K562 (cell line): ENCODE results near the gene PLPP7. TPM values are rescaled to one million over a fixed set of nuclear protein-coding genes. Genes with fewer than 3 reads are reported as not detected.

Source experiments
- ATAC-seq: fragments of 200-7000 bp; cut with Tn5 transposase; 3 replicates; pipeline ENCODE4 v1.9.1; 2020; ENCODE audit warnings: moderate library complexity
- BruUV-seq: library from RNA; stranded (reverse); fragments of 400-500 nt; replicated peaks from 2 replicates; lab custom pipeline; 2021; lab: Mats Ljungman, UMichigan
- CTCF ChIA-PET: fragments of 300-600 bp; formaldehyde crosslinking; extraction: SDS; loops from one replicate; lab custom pipeline; 2021; ENCODE audit warnings: low intra/inter-chr PET ratio; lab: Yijun Ruan, JAX
- POLR2A ChIA-PET: fragments of 300-600, 350-650 bp; sonication (Branson Sonifier 250); formaldehyde crosslinking; extraction: SDS; loops from one replicate; lab custom pipeline; 2021; ENCODE audit warnings: antibody characterized with exemption, inconsistent platforms; lab: Yijun Ruan, JAX
- DNase-seq, 4 experiments: peaks; one replicate each; pipeline versions ENCODE4 v3.0.0 to v3.0.0-alpha.2; 2011 to 2018; ENCODE audit warnings: low spot score in 3 of 4, mixed read lengths in 3 of 4; ENCODE audit errors: extremely low read depth in 1 of 4
- FAIRE-seq: peaks from 2 replicates; lab custom pipeline; 2011; peaks lifted over from hg19 to GRCh38; lab: Jason Lieb, UNC
- H2AFZ ChIP-seq: 2 replicates; pipeline ENCODE4 v1.6.0; 2011; ENCODE audit warnings: low read depth, low read length, control low read depth, inconsistent platforms
- H3K27ac ChIP-seq: fragments of 200-600 bp; 3 replicates; pipeline ENCODE4 v1.8.0; 2011; ENCODE audit warnings: low read depth, mild to moderate bottlenecking, control low read depth, inconsistent platforms, low read length, moderate library complexity, mixed read lengths; ENCODE audit errors: extremely low read depth
- H3K27me3 ChIP-seq, 2 experiments: fragments of 300-600 bp in 1 of 2; 2 replicates in 1 of 2; 3 replicates in 1 of 2; pipeline versions ENCODE4 v1.6.0 to v1.8.0; 2011; ENCODE audit warnings: inconsistent platforms in 2 of 2, low read length in 2 of 2, mild to moderate bottlenecking in 1 of 2, mixed read lengths in 1 of 2, moderate library complexity in 1 of 2; ENCODE audit not compliant: control insufficient read depth in 2 of 2, insufficient read depth in 2 of 2
- H3K36me3 ChIP-seq: fragments of 300-600 bp; 3 replicates; pipeline ENCODE4 v1.8.0; 2011; ENCODE audit warnings: mild to moderate bottlenecking, low read length, inconsistent platforms; ENCODE audit not compliant: control insufficient read depth, insufficient read depth
- H3K4me1 ChIP-seq, 2 experiments: fragments of 200-600 bp in 1 of 2; replicated peaks in 1 of 2; 2 replicates in 1 of 2; 3 replicates in 1 of 2; pipeline versions ENCODE4 v1.5.1 to v1.8.0; 2011; ENCODE audit warnings: inconsistent platforms in 2 of 2, low read length in 2 of 2, mild to moderate bottlenecking in 1 of 2, mixed read lengths in 1 of 2, moderate library complexity in 1 of 2; ENCODE audit not compliant: control insufficient read depth in 2 of 2, insufficient read depth in 2 of 2
- H3K4me2 ChIP-seq: 2 replicates; pipeline ENCODE4 v1.6.1; 2011; ENCODE audit warnings: low read length, control low read depth, inconsistent platforms, mixed read lengths; ENCODE audit not compliant: insufficient read depth
- H3K4me3 ChIP-seq: fragments of 200-600 bp; sonication (generic), shearing (Covaris generic); 2 replicates; pipeline ENCODE4 v1.5.1; 2016; ENCODE audit warnings: control low read depth, inconsistent platforms
- H3K79me2 ChIP-seq: fragments of 200-600 bp; 3 replicates; pipeline ENCODE4 v1.8.0; 2011; ENCODE audit warnings: low read length, inconsistent platforms; ENCODE audit not compliant: control insufficient read depth, insufficient read depth
- H3K9ac ChIP-seq, 2 experiments: 2 replicates each; pipeline versions ENCODE4 v1.6.0 to v1.6.1; 2011; ENCODE audit warnings: low read depth in 2 of 2, low read length in 2 of 2, control low read depth in 1 of 2, inconsistent platforms in 1 of 2, mild to moderate bottlenecking in 1 of 2, mixed read lengths in 1 of 2; ENCODE audit not compliant: insufficient read depth in 1 of 2
- H3K9me1 ChIP-seq: one replicate; pipeline ENCODE4 v1.6.0; 2011; ENCODE audit warnings: inconsistent platforms, mild to moderate bottlenecking, low read length, moderate library complexity; ENCODE audit not compliant: control insufficient read depth, insufficient read depth
- H3K9me3 ChIP-seq: replicated peaks from 2 replicates; pipeline ENCODE4 v1.5.1; 2011; ENCODE audit warnings: low read depth, low read length, inconsistent platforms; ENCODE audit not compliant: control insufficient read depth, insufficient read depth
- H4K20me1 ChIP-seq: replicated peaks from 2 replicates; pipeline ENCODE4 v1.6.1; 2011; ENCODE audit warnings: low read length, inconsistent platforms, mixed read lengths; ENCODE audit not compliant: control insufficient read depth, insufficient read depth
- FOXO4 ChIP-seq: fragments of 450-650 bp; formaldehyde crosslinking; IDR thresholded peaks from 2 replicates; pipeline ENCODE4 v1.4.0; 2020; ENCODE audit warnings: mild to moderate bottlenecking, moderate library complexity
- FOXP1 ChIP-seq: sonication (generic); formaldehyde crosslinking; IDR thresholded peaks from 2 replicates; pipeline ENCODE4 v1.8.0; 2022; ENCODE audit warnings: mild to moderate bottlenecking, missing genetic modification reagents
- HEY1 ChIP-seq: fragments of 250-450 bp; sonication (Bioruptor Pico); IDR thresholded peaks from 2 replicates; pipeline ENCODE4 v1.5.0; 2020; ENCODE audit warnings: mild to moderate bottlenecking, moderate library complexity, borderline replicate concordance
- HNRNPL ChIP-seq: fragments of 200-400 bp; formaldehyde crosslinking; IDR thresholded peaks from 2 replicates; pipeline ENCODE4 v1.6.1; 2017; ENCODE audit warnings: low read depth, mild to moderate bottlenecking, low read length
- KLF1 ChIP-seq: fragments of 450-650 bp; IDR thresholded peaks from 2 replicates; pipeline ENCODE4 v1.6.1; 2016; ENCODE audit warnings: missing genetic modification characterization, missing compliant biosample characterization
- NCOR1 ChIP-seq: fragments of 450-650 bp; IDR thresholded peaks from 2 replicates; pipeline ENCODE4 v1.6.1; 2016; ENCODE audit warnings: mild to moderate bottlenecking, moderate library complexity
- PCBP1 ChIP-seq: fragments of 200-400 bp; formaldehyde crosslinking; IDR thresholded peaks from 2 replicates; pipeline ENCODE4 v1.6.1; 2018; ENCODE audit warnings: mild to moderate bottlenecking, low read depth, low read length; ENCODE audit not compliant: poor library complexity, severe bottlenecking
- PREB ChIP-seq: sonication (generic); formaldehyde crosslinking; IDR thresholded peaks from 2 replicates; pipeline ENCODE4 v1.8.1; 2023; ENCODE audit warnings: mild to moderate bottlenecking, missing genetic modification reagents
- RAD21 ChIP-seq, 2 experiments: fragments of 250-450 bp in 1 of 2; fragments of 450-650 bp in 1 of 2; sonication (Bioruptor Pico) in 1 of 2; formaldehyde crosslinking in 1 of 2; IDR thresholded peaks in 1 of 2; conservative IDR thresholded peaks in 1 of 2; 2 replicates each; pipeline versions ENCODE4 v1.4.0 to v1.8.0; 2020 to 2022; ENCODE audit warnings: mild to moderate bottlenecking in 2 of 2, moderate library complexity in 1 of 2
- RFX5 ChIP-seq: IDR thresholded peaks from 2 replicates; pipeline ENCODE4 v1.6.1; 2011; ENCODE audit warnings: low read depth, mild to moderate bottlenecking, improper control_type of control experiment, low read length
- TCF3 ChIP-seq: sonication (generic); formaldehyde crosslinking; IDR thresholded peaks from 2 replicates; pipeline ENCODE4 v1.4.0; 2020; ENCODE audit warnings: mild to moderate bottlenecking, missing genetic modification reagents
- ZBTB8A ChIP-seq: fragments of 450-650 bp; IDR thresholded peaks from 2 replicates; pipeline ENCODE4 v1.6.1; 2018; ENCODE audit warnings: mild to moderate bottlenecking, moderate library complexity; ENCODE audit not compliant: partially characterized antibody
- WGBS: fragments of 100-300 bp; shearing (Covaris generic); methylation state at CpG from one replicate; pipeline ENCODE4 v1.1.6; 2016; ENCODE audit warnings: low coverage, mixed read lengths; ENCODE audit not compliant: insufficient coverage; ENCODE audit errors: missing lambda C conversion rate; 5-methylcytosine and 5-hydroxymethylcytosine counted together
- in situ Hi-C: fragments of 300-500 bp; cut with MboI; formaldehyde crosslinking; loops from 4 replicates; pipeline ENCODE4 v1.15.0; 2018; ENCODE audit warnings: inconsistent platforms, mixed read lengths
- intact Hi-C: fragments of 100-400 bp; cut with micrococcal nuclease; formaldehyde crosslinking; loops from 2 replicates; pipeline ENCODE4 v1.14.2; 2022
- polyA plus RNA-seq, 8 experiments: library from polyadenylated mRNA; depleted of rRNA in 4 of 8; stranded (reverse) in 5 of 8; unstranded in 3 of 8; fragments of >200 nt; fragmentation: Nextera tagmentation in 2 of 8; fragmentation: Illumina TruSeq in 1 of 8; extraction: Ambion mirVana in 2 of 8; extraction: Trizol in 1 of 8; gene quantifications; 2 replicates each; pipeline versions ENCODE4 v1.2.1 to v1.2.3, GENCODE V29; 2011 to 2014; ENCODE audit warnings: inconsistent platforms in 1 of 8, missing spikeins in 1 of 8
- total RNA-seq, 7 experiments: library from RNA; depleted of rRNA in 6 of 7; stranded (reverse); fragments of >200 nt in 6 of 7; fragmentation: Illumina TruSeq in 2 of 7; extraction: Trizol in 2 of 7; gene quantifications; 2 replicates each; pipeline versions ENCODE4 v1.2.1 to v1.2.3, GENCODE V29; 2011 to 2021; ENCODE audit warnings: low replicate concordance in 1 of 7

Gene PLPP7
- total and polyA plus RNA-seq, 9 of the 15 experiments (the other 6 are each of a cell fraction or from before 2014, with no cell fraction given): 0.09 to 0.93 (median 0.18) TPM; not detected in 4

- ChIA-PET POLR2A (interaction anchor here (0.6 to 1.0 kb wide), 3 partner anchors 9 to 216 kb away, joined by 3 read pairs; partner anchors contain the start of gene PLPP7), CTCF (no interaction called here)
- H3K79me2 ChIP-seq: peaks cover 16% of the 10 kb centered on the region
- no peaks in the 10 kb centered on the region for H4K20me1 ChIP-seq
- intact Hi-C loops: no loop called here
- no peaks in the 10 kb centered on the region for H3K9me3 ChIP-seq
- H3K4me2 ChIP-seq: no peak overlapping the region
- ATAC-seq (no peak), DNase-seq (no peak), FAIRE-seq (no peak)
- H2AFZ ChIP-seq: no peak overlapping the region
- no peak overlapping the region for H3K4me3 ChIP-seq
- 8% methylated on average over 3 of the region's 3 CpGs for WGBS
- peaks cover 3 to 13% of the 10 kb centered on the region in 2 experiments; a peak in 3 of 5 replicates for H3K27me3 ChIP-seq
- no peaks in the 10 kb centered on the region for H3K36me3 ChIP-seq
- H3K4me1 ChIP-seq: peaks cover 17 to 53% of the 10 kb centered on the region in 2 experiments
- in situ Hi-C loops: no loop called here
- no peak for TF ChIP-seq FOXP1
- no peak for TF ChIP-seq PCBP1
- no peak for TF ChIP-seq HEY1 (CRISPR knock-in tag)
- no peak overlapping the region for H3K27ac ChIP-seq
- H3K9me1 ChIP-seq: peaks cover 8% of the 10 kb centered on the region
- no TSS peak for BruUV-seq
- no peak overlapping the region for H3K9ac ChIP-seq
Observed at GRCh38 chr9:131280660-131281059, 8.9 kb upstream of the PLPP7 start.

GRCh38 chr9:131281119-131281965, 8.2 kb upstream of the PLPP7 start:
- POLR2A ChIA-PET: interaction anchor here (0.6 to 1.1 kb wide), 2 partner anchors 13 to 16 kb away, joined by 3 read pairs; no protein-coding TSS in a partner anchor
- TF ChIP-seq KLF1 (tag) (no peak), NCOR1 (no peak), PREB (CRISPR knock-in tag) (no peak), ZBTB8A (no peak), RAD21 (CRISPR knock-in tag; conservative IDR thresholded peaks at IDR 0.05 in 1 of 2, IDR thresholded peaks at IDR 0.05 in 1 of 2) (no peak), TCF3 (no peak), HNRNPL (no peak), RFX5 (no peak), FOXO4 (CRISPR knock-in tag) (no peak)

More at GRCh38 chr9:131281119-131281965, 8.2 kb upstream of the PLPP7 start:
- no peak overlapping the region for H3K9ac ChIP-seq
- in situ Hi-C loops: no loop called here
- H3K4me2 ChIP-seq: no peak overlapping the region
- H2AFZ ChIP-seq: no peak overlapping the region
- no peaks in the 10 kb centered on the region for H4K20me1 ChIP-seq
- H3K79me2 ChIP-seq: peaks cover 9% of the 10 kb centered on the region
- H3K4me1 ChIP-seq: peaks cover 17 to 47% of the 10 kb centered on the region in 2 experiments
- H3K36me3 ChIP-seq: no peaks in the 10 kb centered on the region
- H3K9me1 ChIP-seq: peaks cover 8% of the 10 kb centered on the region
- no peaks in the 10 kb centered on the region for H3K9me3 ChIP-seq
- WGBS: 24% methylated on average over 17 of the region's 17 CpGs
- no peak overlapping the region for H3K27ac ChIP-seq
- no peak for ATAC-seq
- intact Hi-C loops: no loop called here
- no peak overlapping the region for H3K4me3 ChIP-seq
- no TSS peak for BruUV-seq
- no peak for FAIRE-seq
- CTCF ChIA-PET: no interaction called here
- DNase-seq: no peak
- peaks cover 3 to 13% of the 10 kb centered on the region in 2 experiments; a peak in 3 of 5 replicates for H3K27me3 ChIP-seq
